Epidermal melanocyte (primary cell): Measurements from ENCODE around the gene KCNS1.

ENCODE experiments used
- DNase-seq: peaks from one replicate; pipeline ENCODE4 v3.0.0; 2011; ENCODE audit warnings: low spot score; ENCODE audit not compliant: insufficient read length

KCNS1 gene

DNA sequence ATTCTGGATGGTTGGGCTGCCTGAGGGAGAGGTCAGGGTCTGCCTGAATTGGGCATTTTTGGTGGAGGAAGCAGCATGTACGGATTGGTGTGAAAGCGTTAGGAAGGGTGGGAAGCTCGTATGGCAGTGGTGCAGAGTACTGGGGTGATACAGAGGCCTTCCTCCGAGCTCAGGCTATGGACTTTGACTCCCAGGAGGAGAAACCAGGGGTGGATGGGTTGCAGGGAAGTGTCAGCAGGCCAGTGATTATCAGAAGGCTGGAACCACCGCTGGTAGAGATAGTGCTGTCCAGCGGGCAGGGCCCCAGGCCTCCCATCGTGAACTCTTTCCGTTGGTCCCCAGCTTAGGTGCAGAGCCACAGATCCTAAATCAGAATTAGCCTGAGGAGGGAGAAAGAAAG lies 8.7 kb upstream of the KCNS1 start:
- no peak for DNase-seq

DNA sequence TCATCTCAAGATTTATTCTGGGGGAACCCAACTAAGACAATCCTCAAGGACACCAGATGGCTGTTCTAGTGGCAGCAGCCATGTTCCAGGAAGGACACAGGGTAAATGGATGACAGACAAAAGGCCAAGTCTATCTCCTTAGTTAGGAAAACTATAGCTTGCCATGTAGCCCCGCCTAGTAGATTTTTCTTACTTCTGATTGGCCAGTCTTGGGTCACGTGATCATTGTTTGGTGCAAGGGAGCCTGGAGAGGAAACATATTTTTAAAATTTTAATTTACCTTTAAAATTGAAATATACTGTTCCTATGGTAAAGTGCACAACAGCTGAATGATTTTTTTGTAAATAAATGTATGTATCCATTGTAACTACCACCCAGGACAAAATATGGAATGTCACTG lies 4.4 kb upstream of the KCNS1 start:
- DNase-seq = no peak

DNA sequence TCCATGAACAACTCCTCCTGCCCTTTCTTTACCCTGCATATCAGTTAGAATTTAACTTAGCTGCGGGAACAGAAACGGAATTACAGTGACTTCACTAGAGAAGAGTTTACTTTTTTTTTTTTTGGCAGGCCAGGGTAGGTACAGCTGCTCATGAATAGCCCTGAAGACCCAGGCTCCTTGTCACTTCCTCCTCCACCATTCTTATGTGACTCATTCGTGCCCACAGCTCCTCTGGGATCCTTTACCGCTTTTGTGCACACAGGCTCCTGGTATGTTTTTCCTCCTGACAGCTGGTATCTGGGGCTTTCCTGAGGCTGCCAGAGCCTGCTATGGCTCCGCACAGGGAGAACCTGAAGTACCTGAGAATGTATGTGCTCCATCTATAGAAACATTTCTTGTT lies 3.9 kb upstream of the KCNS1 start:
- no peak for DNase-seq

DNA sequence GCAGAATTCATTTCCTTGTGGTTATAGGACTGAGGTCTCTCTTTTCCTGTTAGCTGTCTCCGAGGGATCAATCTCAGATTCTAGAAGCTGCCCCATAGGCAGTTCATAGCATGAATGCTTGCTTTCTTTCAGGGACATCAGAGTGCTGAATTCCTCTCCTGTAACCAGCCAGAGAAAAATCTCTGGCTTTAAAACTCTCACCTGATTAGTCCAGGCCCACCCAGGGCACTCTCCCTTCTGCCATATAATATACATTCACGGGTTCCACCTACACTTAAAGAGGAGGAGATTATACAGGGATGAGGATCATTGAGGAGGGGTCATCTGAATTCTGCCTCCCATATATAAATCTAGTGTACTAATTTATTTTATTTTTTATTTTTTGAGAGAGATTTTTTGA lies 2.1 kb upstream of the KCNS1 start:
- DNase-seq = no peak

DNA sequence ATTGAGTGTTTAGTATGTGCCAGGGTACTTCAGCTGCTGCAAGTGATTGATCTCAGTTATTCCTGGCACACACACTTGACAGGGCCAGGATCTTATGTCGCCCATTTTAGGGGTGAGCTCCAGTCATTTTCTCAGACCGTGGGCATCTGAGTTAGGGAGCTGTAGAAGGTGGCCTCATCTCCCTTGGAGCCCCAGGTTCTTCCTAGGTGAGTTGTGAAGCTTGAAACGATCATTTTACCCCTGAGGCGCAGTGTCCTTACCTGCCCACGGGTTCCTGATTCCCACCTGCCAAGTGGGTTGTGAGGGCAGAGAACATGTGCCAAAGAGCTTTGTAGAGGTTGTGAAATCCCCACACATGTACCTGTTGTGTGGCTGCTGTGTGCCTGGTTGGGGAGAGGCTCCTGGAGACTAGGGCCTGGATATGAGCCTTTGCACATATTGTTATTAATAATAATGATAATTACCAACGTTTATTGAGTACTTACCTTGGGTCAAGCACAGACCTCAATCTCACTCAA lies 465 bp upstream of the KCNS1 start:
- DNase-seq = no peak

DNA sequence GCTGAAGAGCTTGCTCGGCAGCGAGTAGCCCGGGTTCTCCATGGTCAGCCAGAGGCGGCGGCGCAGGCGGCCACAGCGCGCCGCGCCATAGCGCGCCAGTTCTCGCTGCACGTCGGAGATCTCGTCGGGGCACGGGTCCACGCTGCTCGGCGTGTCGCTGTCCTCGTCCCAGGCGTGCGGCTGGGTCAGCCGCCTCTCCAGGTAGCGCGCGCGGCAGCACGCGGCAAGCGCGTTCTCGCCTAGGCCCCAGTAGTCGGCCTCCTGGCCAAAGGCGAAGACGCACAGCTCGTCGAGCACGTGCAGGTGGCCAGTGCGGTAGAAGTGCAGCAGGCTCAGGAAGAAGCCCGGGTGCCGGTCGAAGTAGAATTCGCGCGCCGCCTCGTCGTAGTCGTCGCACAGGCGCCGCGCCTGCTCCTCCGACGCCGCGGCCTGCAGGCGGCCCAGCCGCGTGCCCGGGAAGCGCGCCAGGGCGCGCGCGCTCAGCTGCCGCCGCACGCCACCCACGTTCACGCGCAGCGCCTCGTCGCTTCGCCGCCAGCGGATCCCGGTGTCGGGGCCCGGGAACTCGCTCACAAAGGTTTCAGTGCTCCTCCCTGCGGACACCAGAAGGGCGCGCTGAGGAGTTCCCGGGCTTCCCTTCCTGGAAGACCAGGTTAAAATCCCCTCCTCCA lies 2.7 kb downstream of the KCNS1 start:
- no peak for DNase-seq

DNA sequence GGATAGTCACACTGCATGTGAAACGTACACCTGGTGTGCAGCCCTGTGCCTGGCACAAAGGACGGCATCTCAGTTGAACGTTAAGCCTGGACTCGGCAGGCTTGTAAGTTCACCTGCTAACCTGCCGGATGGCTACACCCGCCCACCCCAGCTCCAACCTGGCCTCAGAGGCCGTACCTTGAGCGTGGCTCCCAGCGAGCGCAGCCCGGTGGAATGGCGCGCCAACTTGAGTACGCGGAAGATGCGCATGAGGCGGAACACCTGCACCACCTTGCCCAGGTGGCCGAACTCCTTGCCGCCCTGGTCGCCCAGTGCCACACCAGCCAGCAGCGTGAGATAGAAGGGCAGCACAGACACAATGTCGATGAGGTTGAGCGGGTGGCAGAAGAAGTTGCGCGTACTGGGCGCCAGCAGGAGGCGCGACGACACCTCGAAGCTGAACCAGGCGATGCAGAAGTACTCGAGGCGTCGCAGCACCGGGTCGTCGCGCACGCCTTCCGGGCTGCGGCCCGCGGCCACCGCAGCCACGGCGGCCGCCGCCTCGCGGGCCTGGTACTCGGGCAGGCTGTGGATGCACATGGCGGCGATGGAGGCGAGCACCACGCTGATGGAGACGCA lies 3.3 kb downstream of the KCNS1 start:
- DNase-seq = peak; percentile 50

DNA sequence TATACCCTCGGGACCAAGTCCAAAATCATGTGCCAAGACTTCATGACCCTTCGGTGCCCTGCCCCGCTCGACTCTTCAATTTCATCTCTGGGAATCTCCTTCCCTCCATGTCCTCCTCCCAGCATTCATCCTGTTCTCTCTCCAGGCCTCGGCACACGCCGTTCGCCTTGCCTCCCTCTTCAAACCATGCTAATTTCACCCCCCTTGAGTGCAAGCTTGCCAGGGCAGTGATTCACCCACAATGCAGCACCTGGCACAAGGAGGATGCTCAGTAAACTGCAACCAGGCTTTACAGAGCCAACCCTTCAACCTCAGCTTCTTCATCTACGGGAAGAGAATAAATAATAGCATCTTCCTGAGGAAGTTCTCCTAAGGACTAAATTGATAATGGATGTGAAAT lies 4.1 kb downstream of the KCNS1 start:
- DNase-seq = no peak

DNA sequence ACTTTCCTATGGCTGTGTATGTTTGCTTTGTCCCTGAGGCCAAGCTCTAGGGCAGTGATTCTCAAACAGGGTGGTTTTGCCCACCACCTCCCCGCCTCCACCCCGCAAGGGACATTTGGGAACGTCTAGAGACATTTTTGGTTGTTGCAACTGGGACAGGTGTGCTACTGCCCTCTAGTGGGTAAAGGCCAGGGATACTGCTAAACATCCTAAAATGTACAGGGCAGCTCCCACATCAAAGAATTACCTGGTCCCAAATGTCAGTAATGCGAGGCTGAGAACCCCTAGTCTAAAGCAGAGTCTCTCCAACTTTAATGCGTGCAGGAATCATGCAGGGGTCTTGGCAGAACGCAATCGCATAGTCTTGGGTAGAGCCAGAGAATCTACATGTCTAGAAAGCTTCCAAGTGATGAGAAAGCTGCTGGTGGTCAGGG lies 5.1 kb downstream of the KCNS1 start:
- DNase-seq = peak; percentile 57

DNA sequence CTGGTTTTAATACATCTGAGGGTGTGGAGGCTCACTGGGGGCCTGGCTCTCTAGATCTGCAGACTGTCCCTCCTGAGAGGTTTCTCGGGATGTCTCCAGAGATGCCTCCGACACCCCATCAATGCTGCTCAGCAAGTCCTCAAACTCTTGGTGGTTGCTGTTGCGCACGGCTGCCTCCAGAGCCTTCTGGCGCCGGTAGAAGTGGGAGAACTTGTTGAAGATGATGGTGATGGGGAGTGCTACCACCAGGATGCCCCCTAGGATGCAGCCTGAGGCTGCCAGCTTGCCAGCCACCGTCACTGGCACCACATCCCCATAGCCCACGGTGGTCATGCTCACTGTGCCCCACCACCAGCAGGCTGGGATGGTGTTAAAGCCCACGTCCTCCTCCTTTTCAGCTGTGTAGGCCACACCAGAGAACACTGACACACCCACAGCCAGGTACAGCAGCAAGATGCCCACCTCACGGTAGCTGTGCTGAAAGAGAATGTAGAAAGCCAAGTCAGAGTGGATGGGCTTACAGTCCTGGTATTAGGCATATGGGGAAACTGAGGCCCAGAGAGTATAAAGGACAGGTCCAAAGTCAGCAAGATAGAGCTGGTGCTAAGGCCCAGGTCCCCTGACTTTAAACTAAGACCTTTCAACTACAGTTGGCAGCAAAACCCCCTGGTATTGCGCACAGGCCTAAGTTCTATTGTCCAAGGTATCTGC lies 5.9 kb downstream of the KCNS1 start:
- no peak for DNase-seq

DNA sequence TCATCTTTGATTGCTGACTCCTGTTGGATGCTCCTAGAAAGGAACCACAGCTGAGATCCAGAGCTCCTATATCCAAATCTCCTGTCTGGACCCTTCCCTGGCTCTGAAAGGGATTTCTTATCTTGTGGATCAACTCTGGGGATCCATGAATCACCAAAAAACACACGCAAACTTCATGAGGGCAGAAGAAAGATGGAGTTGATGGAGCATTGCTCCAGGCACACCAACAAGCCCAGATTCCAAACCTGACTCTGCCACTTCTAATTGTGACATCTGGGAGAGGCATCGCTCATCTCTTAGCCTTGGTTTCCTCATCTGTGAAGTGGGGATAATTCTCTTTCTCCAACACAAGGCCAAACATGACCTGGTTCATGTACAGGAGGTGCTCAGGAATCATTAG lies 6.7 kb downstream of the KCNS1 start:
- DNase-seq = no peak

DNA sequence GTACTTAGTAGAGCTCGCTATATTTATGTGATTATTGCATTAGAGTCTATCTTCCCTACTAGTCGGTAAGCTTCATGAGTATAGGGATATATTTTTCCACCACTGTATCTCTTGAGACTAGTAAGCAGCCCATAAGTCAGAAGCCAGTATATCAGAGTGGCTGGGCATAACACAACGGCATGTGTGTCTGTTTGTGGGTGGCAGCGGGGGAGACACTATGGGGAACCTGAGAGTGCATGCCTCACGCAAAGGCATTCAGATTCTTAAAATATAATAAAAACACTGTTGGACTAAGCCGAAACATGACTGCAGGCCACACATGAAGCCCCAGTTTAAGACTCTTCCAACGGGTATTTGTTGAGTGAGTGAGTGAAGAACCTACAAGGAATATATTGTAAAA lies 8.0 kb downstream of the KCNS1 start:
- no peak for DNase-seq

DNA sequence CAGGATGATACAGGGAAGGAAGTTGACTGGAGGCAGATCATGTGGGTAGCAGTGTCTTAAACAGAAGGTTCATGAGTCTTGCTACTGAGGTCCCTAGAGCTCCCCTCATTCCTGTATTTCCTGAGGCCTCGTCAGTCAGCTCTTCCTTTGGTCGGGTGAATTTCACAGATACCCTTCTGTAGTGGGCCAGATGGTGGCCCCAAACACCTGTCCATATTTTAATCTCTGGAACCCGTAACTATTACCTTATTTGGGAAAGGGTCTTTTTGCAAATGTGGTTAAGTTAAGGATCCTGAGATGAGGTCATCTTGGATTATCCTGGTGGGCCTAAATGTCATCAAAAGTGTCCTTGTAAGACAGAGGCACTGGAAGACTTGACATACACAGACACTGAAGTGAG lies 9.6 kb downstream of the KCNS1 start:
- no peak for DNase-seq

DNA sequence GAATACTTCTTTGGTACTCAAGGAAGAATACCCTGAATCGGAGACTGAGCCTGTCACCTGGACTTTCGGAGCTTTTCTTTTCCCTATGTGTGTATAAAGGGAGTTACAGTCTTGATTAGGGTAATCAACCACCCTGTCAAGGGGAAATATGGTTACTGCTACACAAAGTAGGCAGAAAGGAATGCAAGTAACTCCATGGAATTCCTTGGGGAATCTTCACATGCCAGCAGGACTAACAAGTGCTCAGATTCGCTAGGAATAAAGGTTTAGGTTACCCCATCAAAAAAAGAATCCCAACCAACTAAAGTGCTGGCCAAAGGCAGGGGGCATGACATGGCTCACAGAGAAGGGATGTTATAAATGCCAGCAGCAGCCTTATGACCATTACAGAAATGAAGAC lies 10.4 kb downstream of the KCNS1 start:
- DNase-seq = no peak

DNA sequence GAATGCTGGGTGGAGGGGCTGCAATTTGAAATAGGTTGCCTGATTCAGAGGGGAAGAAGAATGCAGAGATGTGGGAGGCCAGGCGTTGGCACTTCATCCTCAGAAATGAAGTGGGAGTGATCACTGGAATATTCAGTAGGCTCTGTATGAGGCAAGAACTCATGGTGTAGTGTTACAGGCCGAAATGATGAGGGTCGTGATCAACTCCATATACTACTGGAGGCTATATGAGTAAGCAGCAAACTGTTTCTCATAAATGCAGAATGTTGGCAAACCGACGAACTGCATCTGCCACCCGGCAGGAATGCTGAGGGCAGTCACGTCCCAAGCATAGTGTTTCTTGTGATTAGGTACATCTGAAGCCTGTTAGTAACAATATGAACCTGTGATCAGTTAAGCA lies 12.7 kb downstream of the KCNS1 start:
- DNase-seq = peak; percentile 68

DNA sequence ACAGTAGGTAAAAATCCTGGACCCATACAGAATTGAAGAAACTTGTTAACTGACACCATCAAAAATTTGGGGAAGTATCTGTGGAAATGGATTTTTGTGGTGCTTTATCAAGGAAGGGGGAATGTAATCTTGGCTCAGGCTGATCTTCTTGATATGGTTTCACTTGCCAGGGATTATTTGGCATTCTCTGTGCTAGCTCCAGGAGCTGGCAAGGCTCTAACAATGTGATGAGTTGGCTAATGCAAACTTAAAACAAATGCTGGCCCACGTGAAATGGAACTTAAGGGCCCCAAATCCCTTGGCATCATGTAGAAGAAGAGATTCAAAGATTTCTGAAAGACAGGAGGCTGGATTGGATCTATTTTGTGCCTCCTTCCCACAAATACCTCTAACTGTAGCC lies 13.1 kb downstream of the KCNS1 start:
- no peak for DNase-seq

DNA sequence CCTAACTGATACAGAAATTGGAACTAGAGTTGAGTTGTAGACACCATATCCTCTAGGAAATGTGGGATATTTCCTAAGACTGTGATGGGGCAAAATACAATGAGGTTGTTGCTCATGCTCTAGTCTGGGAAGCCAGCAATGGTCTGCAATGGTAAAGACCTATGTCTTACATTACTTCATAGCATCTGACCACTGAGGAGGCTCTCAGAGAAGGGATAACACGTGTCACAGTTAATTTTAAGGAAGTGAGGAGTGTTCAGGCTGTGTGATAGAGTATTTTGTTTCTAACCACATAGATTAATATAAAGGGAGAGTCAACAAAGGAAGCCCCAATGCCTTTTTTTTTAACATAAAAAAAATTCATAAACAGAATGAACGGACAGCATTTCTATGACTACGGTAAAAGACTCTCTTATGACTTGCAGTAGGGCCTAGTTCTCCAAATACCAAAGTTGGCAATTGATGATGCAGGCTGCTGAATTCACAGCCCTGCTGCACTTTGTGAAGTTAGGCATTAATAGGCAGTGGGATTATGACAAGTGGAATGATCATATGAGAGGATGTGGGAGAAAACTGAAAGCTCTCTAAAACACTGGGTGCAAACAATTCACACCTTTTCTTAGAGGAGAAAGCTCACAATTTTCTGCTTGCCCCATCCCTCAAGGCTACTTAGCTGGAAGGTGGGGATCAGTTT lies 13.7 kb downstream of the KCNS1 start:
- DNase-seq = no peak

DNA sequence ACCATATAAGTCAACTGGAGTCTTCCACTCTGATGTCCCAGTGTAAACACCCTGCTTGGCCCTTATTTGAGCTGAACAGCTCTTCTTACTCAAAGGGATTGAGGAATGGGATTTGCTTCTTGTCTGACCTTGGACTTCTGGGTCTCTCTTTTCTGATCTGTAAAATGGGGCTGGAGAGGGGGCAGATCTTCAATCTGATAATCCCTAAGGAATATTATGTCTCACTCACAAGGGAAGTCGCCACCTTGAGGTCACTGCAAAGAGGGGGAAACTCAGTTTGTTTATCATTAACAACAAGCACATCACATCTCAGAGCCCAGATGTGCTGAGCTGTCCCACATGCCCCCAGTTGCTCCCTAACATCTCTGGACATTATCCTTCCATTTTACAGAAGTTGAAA lies 15.1 kb downstream of the KCNS1 start:
- DNase-seq = no peak

DNA sequence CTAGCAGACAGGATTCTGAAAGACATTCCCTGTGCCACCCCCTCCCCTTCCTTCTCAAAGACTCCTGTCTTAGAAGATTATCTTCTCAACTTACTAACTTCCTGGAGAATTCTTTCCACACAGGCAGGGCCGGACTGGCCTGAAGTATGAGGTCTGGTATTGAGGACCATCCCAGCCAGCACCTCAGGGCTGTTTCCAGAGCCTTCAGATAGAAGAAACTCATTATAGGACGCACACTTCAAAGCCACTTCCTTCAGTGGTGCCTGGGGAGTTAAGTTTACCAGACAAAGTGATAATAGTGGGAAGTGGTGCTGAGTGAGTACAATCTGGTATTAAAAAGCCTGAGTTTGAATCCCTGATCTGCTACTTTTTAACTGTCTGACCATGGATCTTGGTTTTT lies 15.6 kb downstream of the KCNS1 start:
- no peak for DNase-seq

DNA sequence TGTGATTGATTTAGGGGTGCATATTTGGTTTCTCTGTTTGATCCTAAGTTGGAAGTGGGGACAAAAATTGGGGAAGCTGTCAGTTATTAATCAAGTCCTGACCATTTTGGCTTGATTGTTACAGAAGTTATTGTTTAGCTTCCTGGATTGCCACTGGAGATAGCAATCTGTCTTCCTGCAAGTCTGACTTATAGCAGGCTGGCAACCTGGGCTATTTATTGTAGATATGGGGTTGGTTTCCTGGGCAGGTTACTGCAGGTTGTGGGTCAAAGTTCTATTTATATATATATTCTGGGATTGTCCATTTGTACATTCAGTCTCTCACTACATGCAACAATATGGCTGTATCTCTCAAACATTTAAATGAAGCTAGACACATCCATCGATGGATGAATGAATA lies 17.8 kb downstream of the KCNS1 start:
- no peak for DNase-seq

DNA sequence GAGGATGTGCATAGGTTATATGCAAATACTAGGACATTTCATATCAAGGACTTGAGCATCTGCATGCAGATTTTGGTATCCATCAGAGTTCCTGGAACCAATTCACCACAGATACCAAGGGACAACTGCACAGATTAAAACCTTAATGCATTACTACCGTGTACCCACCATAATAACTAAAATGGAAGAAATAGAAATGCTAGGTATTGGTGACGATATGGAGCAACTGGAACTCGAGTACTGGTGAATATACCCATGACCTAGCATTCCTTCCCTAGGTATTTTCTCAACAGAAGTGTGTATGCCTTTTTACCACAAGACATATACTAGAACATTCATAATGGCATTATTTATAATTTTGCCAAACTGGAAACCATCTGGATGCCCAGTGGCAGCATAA lies 18.5 kb downstream of the KCNS1 start:
- DNase-seq = no peak
